ENCODE data around the gene ENAH. TPM values are rescaled to one million over a fixed set of nuclear protein-coding genes. Genes with fewer than 3 reads are reported as not detected.

The ENAH gene
- total RNA-seq, 1 experiment from 2014 or later, result 420 TPM

DNA sequence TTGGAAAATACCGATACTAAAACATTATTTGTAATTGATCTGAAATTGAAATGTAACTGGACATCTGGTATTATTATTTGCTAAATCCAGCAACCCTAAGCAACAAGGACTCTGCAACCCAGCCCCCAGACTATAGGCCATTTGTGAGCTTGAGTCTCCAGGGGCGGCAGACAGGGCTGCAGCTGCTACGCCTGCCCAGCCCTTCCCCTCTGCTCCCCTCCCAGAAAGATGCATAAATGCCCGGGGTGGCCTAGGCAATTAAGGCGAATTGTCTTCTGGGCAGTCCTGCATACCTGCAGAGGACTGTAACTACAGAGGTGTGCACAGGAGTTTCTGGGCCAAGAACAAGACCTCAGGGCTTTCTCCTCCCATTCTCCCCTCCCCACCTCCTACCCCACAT, 183.9 kb downstream of the ENAH start:
- Mint-ChIP-seq H3K4me1 (ENCODE audit: insufficient read depth, unreplicated experiment) (peaks cover 10% of the 10 kb centered on the region), H3K27ac (ENCODE audit: low read depth, unreplicated experiment) (no peak overlapping the region), H3K36me3 (ENCODE audit: insufficient read depth, unreplicated experiment) (no peaks in the 10 kb centered on the region), H3K27me3 (ENCODE audit: insufficient read depth, unreplicated experiment) (no peaks in the 10 kb centered on the region), H3K4me3 (ENCODE audit: unreplicated experiment) (no peak overlapping the region), H3K9me3 (ENCODE audit: unreplicated experiment) (no peaks in the 10 kb centered on the region)
- ChIA-PET POLR2A (interaction anchor here (0.6 to 1.2 kb wide), 2 partner anchors 21 to 309 kb away, joined by 3 to 5 read pairs; no protein-coding TSS in a partner anchor), CTCF (interaction anchor here (0.5 to 27.3 kb wide), 9 partner anchors 10 to 525 kb away, joined by 3 to 712 read pairs (median 4); partner anchors contain the start of gene SRP9)
- intact Hi-C loops (cut with micrococcal nuclease), result no loop called here
- no peak for TF ChIP-seq CTCF (IDR thresholded peaks at IDR 0.05; ENCODE audit: unreplicated experiment)
- no peak for DNase-seq (ENCODE audit: unreplicated experiment)
- no TSS peak for BruUV-seq (replicated peaks)

- Mint-ChIP-seq H3K36me3 (ENCODE audit: insufficient read depth, unreplicated experiment) (no peaks in the 10 kb centered on the region), H3K9me3 (ENCODE audit: unreplicated experiment) (no peaks in the 10 kb centered on the region), H3K27ac (ENCODE audit: low read depth, unreplicated experiment) (no peak overlapping the region), H3K4me1 (ENCODE audit: insufficient read depth, unreplicated experiment) (peaks cover 14% of the 10 kb centered on the region), H3K4me3 (ENCODE audit: unreplicated experiment) (no peak overlapping the region), H3K27me3 (ENCODE audit: insufficient read depth, unreplicated experiment) (no peaks in the 10 kb centered on the region)
- BruUV-seq (replicated peaks), result no TSS peak
- intact Hi-C loops (cut with micrococcal nuclease), result no loop called here
- no peak for DNase-seq (ENCODE audit: unreplicated experiment)
- POLR2A ChIA-PET, result interaction anchor here (1.2 to 1.4 kb wide), 2 partner anchors 20 to 299 kb away, joined by 3 to 5 read pairs; no protein-coding TSS in a partner anchor
- CTCF ChIA-PET, result interaction anchor here (0.5 to 27.3 kb wide), 12 partner anchors 10 to 526 kb away, joined by 3 to 712 read pairs (median 4); partner anchors contain the start of gene SRP9
- no peak for TF ChIP-seq CTCF (IDR thresholded peaks at IDR 0.05; ENCODE audit: unreplicated experiment)
Measured at GRCh38 chr1:225468270-225469020, 184.5 kb downstream of the ENAH start.

- Mint-ChIP-seq H3K9me3 (ENCODE audit: unreplicated experiment) (no peaks in the 10 kb centered on the region), H3K4me1 (ENCODE audit: insufficient read depth, unreplicated experiment) (peaks cover 24% of the 10 kb centered on the region), H3K36me3 (ENCODE audit: insufficient read depth, unreplicated experiment) (no peaks in the 10 kb centered on the region), H3K27me3 (ENCODE audit: insufficient read depth, unreplicated experiment) (no peaks in the 10 kb centered on the region), H3K4me3 (ENCODE audit: unreplicated experiment) (no peak overlapping the region), H3K27ac (ENCODE audit: low read depth, unreplicated experiment) (no peak overlapping the region)
- no peak for DNase-seq (ENCODE audit: unreplicated experiment)
- ChIA-PET CTCF (interaction anchor here (1.1 to 27.3 kb wide), 5 partner anchors 11 to 511 kb away, joined by 3 to 712 read pairs (median 7); partner anchors contain the start of gene SRP9), POLR2A (interaction anchor here (1.2 to 1.4 kb wide), 2 partner anchors 19 to 300 kb away, joined by 3 to 5 read pairs; no protein-coding TSS in a partner anchor)
- intact Hi-C loops (cut with micrococcal nuclease), result no loop called here
- no peak for TF ChIP-seq CTCF (IDR thresholded peaks at IDR 0.05; ENCODE audit: unreplicated experiment)
- BruUV-seq (replicated peaks), result no TSS peak
Measured at GRCh38 chr1:225467193-225468020, 185.5 kb downstream of the ENAH start.

DNA sequence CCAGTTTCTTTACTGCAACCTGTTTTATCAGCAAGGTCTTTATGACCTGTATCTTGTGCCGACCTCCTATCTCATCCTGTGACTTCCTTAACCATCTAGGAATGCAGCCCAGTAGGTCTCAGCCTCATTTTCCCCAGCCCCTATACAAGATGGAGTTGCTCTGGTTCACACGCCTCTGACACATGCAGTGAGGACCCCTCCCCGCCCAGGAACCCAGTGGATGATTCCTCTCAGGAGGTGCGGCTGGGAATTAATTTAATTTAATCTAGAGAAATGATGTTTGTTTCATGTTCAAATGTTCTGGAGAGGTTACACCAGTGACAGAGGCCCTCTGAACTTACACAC, 186.1 kb downstream of the ENAH start:
- intact Hi-C loops (cut with micrococcal nuclease), result no loop called here
- CTCF ChIA-PET, result interaction anchor here (1.2 to 27.3 kb wide), 4 partner anchors 8 to 512 kb away, joined by 3 to 712 read pairs (median 325); partner anchors contain the start of gene SRP9
- BruUV-seq (replicated peaks), result no TSS peak
- Mint-ChIP-seq H3K4me1 (ENCODE audit: insufficient read depth, unreplicated experiment) (peaks cover 30% of the 10 kb centered on the region), H3K4me3 (ENCODE audit: unreplicated experiment) (no peak overlapping the region), H3K27me3 (ENCODE audit: insufficient read depth, unreplicated experiment) (no peaks in the 10 kb centered on the region), H3K36me3 (ENCODE audit: insufficient read depth, unreplicated experiment) (no peaks in the 10 kb centered on the region), H3K9me3 (ENCODE audit: unreplicated experiment) (no peaks in the 10 kb centered on the region), H3K27ac (ENCODE audit: low read depth, unreplicated experiment) (no peak overlapping the region)
- TF ChIP-seq CTCF (IDR thresholded peaks at IDR 0.05; ENCODE audit: unreplicated experiment), result no peak
- POLR2A ChIA-PET, result no interaction called here
- no peak for DNase-seq (ENCODE audit: unreplicated experiment)

All from MCF 10A (cell line).